BLaER1 treated with 17β-estradiol and CSF1 and Interleukin-3, amounts not matched to agents 10 nM and 100 nM (cell line): ENCODE results near the gene MDM4.
"Not testable (repeated sequence)": the region's sequence is repeated elsewhere in the genome, so short reads cannot be mapped to it uniquely, and the experiment has no call there.

Experiments used
- H3K27ac ChIP-seq, 11 experiments: shearing (Covaris generic); formaldehyde crosslinking; 2 replicates each; pipeline ENCODE4 v1.8.1; 2022
- H3K27me3 ChIP-seq, 11 experiments: shearing (Covaris generic); formaldehyde crosslinking; 2 replicates each; pipeline ENCODE4 v1.8.1; 2022
- H3K36me3 ChIP-seq, 11 experiments: shearing (Covaris generic); formaldehyde crosslinking; 2 replicates each; pipeline ENCODE4 v1.8.1; 2022
- H3K4me1 ChIP-seq, 10 experiments: shearing (Covaris generic); formaldehyde crosslinking; 2 replicates each; pipeline ENCODE4 v1.8.1; 2022
- H3K4me2 ChIP-seq, 11 experiments: shearing (Covaris generic); formaldehyde crosslinking; 2 replicates each; pipeline ENCODE4 v1.8.1; 2022
- H3K4me3 ChIP-seq, 10 experiments: shearing (Covaris generic); formaldehyde crosslinking; 2 replicates each; pipeline ENCODE4 v1.8.1; 2022
- H3K9ac ChIP-seq, 11 experiments: shearing (Covaris generic); formaldehyde crosslinking; 2 replicates each; pipeline ENCODE4 v1.8.1; 2022
- H3K9me3 ChIP-seq, 11 experiments: shearing (Covaris generic); formaldehyde crosslinking; replicated peaks in 1 of 11; 2 replicates each; pipeline ENCODE4 v1.8.1; 2022
- H4K20me1 ChIP-seq, 11 experiments: shearing (Covaris generic); formaldehyde crosslinking; 2 replicates each; pipeline ENCODE4 v1.8.1; 2022
- Cebpa-rat ChIP-seq, 11 experiments: shearing (Covaris generic); IDR thresholded peaks; 2 replicates each; pipeline ENCODE4 v1.8.1; 2022

Gene MDM4

GRCh38 chr1:204563307-204563706, 47.1 kb downstream of the MDM4 start:
- Histone ChIP-seq H3K4me1 (peaks cover 29 to 72% (median 56%) of the 10 kb centered on the region in 10 experiments), H4K20me1 (peaks cover 0 to 34% (median 12%) of the 10 kb centered on the region in 11 experiments; a peak in 9 of 22 replicates), H3K27ac (0 out of 22 replicates have a peak overlapping the region, but pooled peaks of 3 of the 11 experiments have one; percentile 2 to 14 (median 3)), H3K9me3 (no peaks in the 10 kb centered on the region), H3K27me3 (no peaks in the 10 kb centered on the region), H3K36me3 (peaks cover 20 to 85% (median 44%) of the 10 kb centered on the region in 11 experiments), H3K9ac (peak overlapping the region in 3 of 11 experiments; percentile 4 to 21 (median 5); a peak in 3 of 22 replicates), H3K4me2 (peak overlapping the region in 8 of 11 experiments; percentile 3 to 40 (median 23); a peak in 11 of 22 replicates), H3K4me3 (no peak overlapping the region)
- no peak for TF ChIP-seq Cebpa-rat (IDR thresholded peaks at IDR 0.05)

DNA sequence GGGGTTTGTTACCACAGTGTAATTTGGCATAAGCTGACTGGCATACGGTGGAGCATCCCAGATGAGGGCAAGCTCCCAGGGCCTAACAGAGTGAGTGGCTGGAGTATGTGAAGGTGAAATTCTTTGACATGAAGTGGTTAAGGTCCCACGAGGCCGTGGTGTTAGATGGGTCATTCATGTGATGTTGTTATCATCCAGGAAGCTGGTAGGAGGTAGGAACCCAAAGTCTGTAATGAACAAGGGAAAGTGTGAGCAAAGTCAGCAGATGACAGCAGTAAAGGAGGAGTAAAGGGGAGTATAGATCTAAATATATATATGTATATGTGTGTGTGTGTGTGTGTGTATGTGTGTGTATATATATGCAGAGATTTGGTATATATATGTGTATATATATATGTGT, 47.6 kb downstream of the MDM4 start:
- H3K9ac ChIP-seq = 0 out of 22 replicates have a peak overlapping the region, but pooled peaks of 1 of the 11 experiments have one; percentile 4
- peak overlapping the region in 8 of 11 experiments; percentile 3 to 40 (median 23); a peak in 10 of 22 replicates for H3K4me2 ChIP-seq
- H3K4me1 ChIP-seq = peaks cover 25 to 67% (median 51%) of the 10 kb centered on the region in 10 experiments
- no peak overlapping the region for H3K4me3 ChIP-seq
- TF ChIP-seq Cebpa-rat (IDR thresholded peaks at IDR 0.05) = no peak
- peaks cover 0 to 34% (median 10%) of the 10 kb centered on the region in 11 experiments; a peak in 7 of 22 replicates for H4K20me1 ChIP-seq
- peaks cover 17 to 85% (median 44%) of the 10 kb centered on the region in 11 experiments; a peak in 21 of 22 replicates for H3K36me3 ChIP-seq
- no peaks in the 10 kb centered on the region for H3K9me3 ChIP-seq
- 0 out of 22 replicates have a peak overlapping the region, but pooled peaks of 3 of the 11 experiments have one; percentile 2 to 14 (median 3) for H3K27ac ChIP-seq
- no peaks in the 10 kb centered on the region for H3K27me3 ChIP-seq

DNA sequence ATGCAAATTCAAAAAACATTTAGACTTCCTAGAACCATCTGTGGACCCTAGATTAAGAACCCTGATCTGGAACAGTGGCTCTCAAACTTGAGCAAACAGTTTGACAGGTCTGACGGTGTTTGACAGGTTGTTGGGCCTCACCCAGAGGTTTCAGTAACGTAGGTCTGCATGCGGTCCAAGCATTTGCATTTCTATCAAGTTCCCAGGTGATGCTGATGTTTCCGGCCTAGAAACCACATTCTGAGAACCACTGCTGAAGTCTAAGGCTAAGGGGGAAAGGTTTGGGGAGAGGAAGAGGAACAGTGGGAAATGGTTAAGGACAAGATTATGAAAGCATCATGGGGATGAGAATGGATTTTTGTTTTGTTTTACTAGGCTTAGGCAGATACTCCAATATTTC, 48.6 kb downstream of the MDM4 start:
- peak overlapping the region in 4 of 11 experiments; percentile 1 to 33 (median 16); a peak in 5 of 22 replicates for H3K4me2 ChIP-seq
- no peaks in the 10 kb centered on the region for H3K27me3 ChIP-seq
- H3K27ac ChIP-seq = no peak overlapping the region
- H3K9me3 ChIP-seq = no peaks in the 10 kb centered on the region
- H3K36me3 ChIP-seq = peaks cover 11 to 85% (median 46%) of the 10 kb centered on the region in 11 experiments; a peak in 21 of 22 replicates
- peaks cover 0 to 34% (median 10%) of the 10 kb centered on the region in 11 experiments; a peak in 7 of 22 replicates for H4K20me1 ChIP-seq
- H3K4me1 ChIP-seq = peaks cover 14 to 61% (median 41%) of the 10 kb centered on the region in 10 experiments
- H3K9ac ChIP-seq = 0 out of 22 replicates have a peak overlapping the region, but pooled peaks of 1 of the 11 experiments have one; percentile 5
- no peak for TF ChIP-seq Cebpa-rat (IDR thresholded peaks at IDR 0.05)
- no peak overlapping the region for H3K4me3 ChIP-seq

- no peak for TF ChIP-seq Cebpa-rat (IDR thresholded peaks at IDR 0.05)
- Histone ChIP-seq H3K27ac (no peak overlapping the region), H3K4me1 (peaks cover 10 to 50% (median 36%) of the 10 kb centered on the region in 10 experiments; a peak in 18 of 20 replicates), H3K4me3 (no peak overlapping the region), H3K4me2 (peak overlapping the region in 5 of 11 experiments; percentile 5 to 40 (median 33); a peak in 9 of 22 replicates), H4K20me1 (peaks cover 0 to 34% (median 7%) of the 10 kb centered on the region in 11 experiments; a peak in 7 of 22 replicates), H3K9me3 (no peaks in the 10 kb centered on the region), H3K27me3 (no peaks in the 10 kb centered on the region), H3K36me3 (peaks cover 11 to 87% (median 48%) of the 10 kb centered on the region in 11 experiments; a peak in 21 of 22 replicates), H3K9ac (no peak overlapping the region)
Measured at GRCh38 chr1:204565617-204566582, 49.7 kb downstream of the MDM4 start.

GRCh38 chr1:204566583-204566955, 50.4 kb downstream of the MDM4 start:
- no peak overlapping the region for H3K4me3 ChIP-seq
- peaks cover 11 to 87% (median 53%) of the 10 kb centered on the region in 11 experiments; a peak in 21 of 22 replicates for H3K36me3 ChIP-seq
- H3K9ac ChIP-seq = no peak overlapping the region
- no peak overlapping the region for H3K27ac ChIP-seq
- H3K4me2 ChIP-seq = peak overlapping the region in 5 of 11 experiments; percentile 5 to 40 (median 33); a peak in 8 of 22 replicates
- TF ChIP-seq Cebpa-rat (IDR thresholded peaks at IDR 0.05) = no peak
- H3K9me3 ChIP-seq = no peaks in the 10 kb centered on the region
- peaks cover 10 to 48% (median 36%) of the 10 kb centered on the region in 10 experiments; a peak in 18 of 20 replicates for H3K4me1 ChIP-seq
- H3K27me3 ChIP-seq = no peaks in the 10 kb centered on the region
- peaks cover 0 to 34% (median 7%) of the 10 kb centered on the region in 11 experiments; a peak in 7 of 22 replicates for H4K20me1 ChIP-seq

- Histone ChIP-seq H3K27ac (no peak overlapping the region), H3K4me3 (no peak overlapping the region), H3K9ac (no peak overlapping the region), H3K27me3 (no peaks in the 10 kb centered on the region), H4K20me1 (peaks cover 0 to 34% (median 7%) of the 10 kb centered on the region in 11 experiments; a peak in 7 of 22 replicates), H3K9me3 (no peaks in the 10 kb centered on the region), H3K36me3 (peaks cover 7 to 87% (median 53%) of the 10 kb centered on the region in 11 experiments; a peak in 21 of 22 replicates), H3K4me1 (peaks cover 10 to 45% (median 34%) of the 10 kb centered on the region in 10 experiments; a peak in 18 of 20 replicates), H3K4me2 (no peak overlapping the region)
- TF ChIP-seq Cebpa-rat (IDR thresholded peaks at IDR 0.05) = no peak
Measured at GRCh38 chr1:204567071-204567470, 50.9 kb downstream of the MDM4 start.

GRCh38 chr1:204568576-204569315, 52.5 kb downstream of the MDM4 start:
- H3K4me1 ChIP-seq = peaks cover 0 to 38% (median 26%) of the 10 kb centered on the region in 10 experiments; a peak in 16 of 20 replicates
- H3K27me3 ChIP-seq = no peaks in the 10 kb centered on the region
- H3K9me3 ChIP-seq = no peaks in the 10 kb centered on the region
- H3K27ac ChIP-seq = no peak overlapping the region
- 0 out of 22 replicates have a peak overlapping the region, but pooled peaks of 1 of the 11 experiments have one; percentile 9 for H3K9ac ChIP-seq
- H3K4me2 ChIP-seq = no peak overlapping the region
- peaks cover 0 to 22% (median 6%) of the 10 kb centered on the region in 11 experiments; a peak in 7 of 22 replicates for H4K20me1 ChIP-seq
- peaks cover 0 to 87% (median 48%) of the 10 kb centered on the region in 11 experiments; a peak in 19 of 22 replicates for H3K36me3 ChIP-seq
- TF ChIP-seq Cebpa-rat (IDR thresholded peaks at IDR 0.05) = no peak
- no peak overlapping the region for H3K4me3 ChIP-seq

GRCh38 chr1:204569478-204569877, 53.3 kb downstream of the MDM4 start:
- no peaks in the 10 kb centered on the region for H3K9me3 ChIP-seq
- H3K27me3 ChIP-seq = no peaks in the 10 kb centered on the region
- no peak for TF ChIP-seq Cebpa-rat (IDR thresholded peaks at IDR 0.05)
- H3K4me2 ChIP-seq = no peak overlapping the region
- H3K27ac ChIP-seq = no peak overlapping the region
- H3K9ac ChIP-seq = no peak overlapping the region
- no peak overlapping the region for H3K4me3 ChIP-seq
- H3K4me1 ChIP-seq = peaks cover 0 to 40% (median 29%) of the 10 kb centered on the region in 10 experiments; a peak in 16 of 20 replicates
- H3K36me3 ChIP-seq = peaks cover 0 to 86% (median 49%) of the 10 kb centered on the region in 11 experiments; a peak in 19 of 22 replicates
- H4K20me1 ChIP-seq = peaks cover 0 to 19% (median 6%) of the 10 kb centered on the region in 11 experiments; a peak in 8 of 22 replicates

DNA sequence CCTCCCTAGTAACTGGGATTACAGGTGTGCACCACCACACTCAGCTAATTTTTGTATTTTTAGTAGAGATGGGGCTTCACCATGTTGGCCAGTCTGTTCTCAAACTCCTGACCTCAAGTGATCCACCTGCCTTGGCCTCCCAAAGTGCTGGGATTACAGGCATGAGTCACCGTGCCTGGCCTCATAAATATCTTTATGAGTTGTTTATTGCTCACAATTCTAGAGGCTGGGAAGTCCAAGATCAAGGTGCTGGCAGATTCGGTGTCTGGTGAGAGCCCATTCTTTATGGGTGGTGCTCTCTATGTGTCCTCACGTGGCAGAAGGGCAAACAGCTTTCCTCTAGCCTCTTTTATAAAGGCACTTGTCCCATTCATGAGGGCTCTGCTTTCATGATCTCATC, 53.8 kb downstream of the MDM4 start:
- H3K4me3 ChIP-seq, H3K9ac ChIP-seq, H3K27me3 ChIP-seq, H3K4me2 ChIP-seq, H3K27ac ChIP-seq, H3K9me3 ChIP-seq: not testable (repeated sequence)
- H3K36me3 ChIP-seq = peaks cover 0 to 81% (median 49%) of the 10 kb centered on the region in 11 experiments; a peak in 19 of 22 replicates
- peaks cover 0 to 41% (median 29%) of the 10 kb centered on the region in 10 experiments; a peak in 16 of 20 replicates for H3K4me1 ChIP-seq
- H4K20me1 ChIP-seq = peaks cover 0 to 15% (median under 1%) of the 10 kb centered on the region in 11 experiments; a peak in 7 of 22 replicates
